NCI-H1930 (cell line): ENCODE measurements around the gene LYPD6B.

Experiments used
- DNase-seq, 2 experiments: peaks; one replicate each; lab custom pipeline; 2025; lab: John Stamatoyannopoulos, UW

The LYPD6B gene

DNA sequence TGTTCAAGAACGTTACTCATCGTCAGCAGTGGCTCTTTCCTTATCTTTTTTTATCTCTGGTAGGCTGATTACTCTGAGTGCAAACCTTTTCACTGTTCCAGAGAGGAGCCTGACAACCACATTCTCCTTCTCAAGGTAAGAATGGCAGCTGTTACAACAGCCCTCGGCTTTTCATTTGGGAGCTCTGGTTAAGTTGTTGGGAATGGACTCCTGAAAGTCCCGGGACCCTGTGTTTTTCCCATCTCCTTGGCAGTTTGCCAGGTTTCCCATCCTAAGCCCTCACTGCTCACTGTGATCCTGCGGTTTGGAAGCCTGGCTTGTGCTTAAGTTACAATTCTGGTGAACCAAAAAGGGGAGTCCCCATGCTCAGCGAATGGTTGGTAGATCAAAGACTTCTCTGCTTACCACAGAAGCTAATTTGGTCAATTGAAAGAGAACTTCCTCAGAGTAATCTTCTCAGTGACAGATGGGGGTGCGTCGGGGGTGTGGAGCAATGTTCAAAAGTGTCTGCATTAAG is 122.3 kb downstream of the LYPD6B start:
- DNase-seq: no peak

DNA sequence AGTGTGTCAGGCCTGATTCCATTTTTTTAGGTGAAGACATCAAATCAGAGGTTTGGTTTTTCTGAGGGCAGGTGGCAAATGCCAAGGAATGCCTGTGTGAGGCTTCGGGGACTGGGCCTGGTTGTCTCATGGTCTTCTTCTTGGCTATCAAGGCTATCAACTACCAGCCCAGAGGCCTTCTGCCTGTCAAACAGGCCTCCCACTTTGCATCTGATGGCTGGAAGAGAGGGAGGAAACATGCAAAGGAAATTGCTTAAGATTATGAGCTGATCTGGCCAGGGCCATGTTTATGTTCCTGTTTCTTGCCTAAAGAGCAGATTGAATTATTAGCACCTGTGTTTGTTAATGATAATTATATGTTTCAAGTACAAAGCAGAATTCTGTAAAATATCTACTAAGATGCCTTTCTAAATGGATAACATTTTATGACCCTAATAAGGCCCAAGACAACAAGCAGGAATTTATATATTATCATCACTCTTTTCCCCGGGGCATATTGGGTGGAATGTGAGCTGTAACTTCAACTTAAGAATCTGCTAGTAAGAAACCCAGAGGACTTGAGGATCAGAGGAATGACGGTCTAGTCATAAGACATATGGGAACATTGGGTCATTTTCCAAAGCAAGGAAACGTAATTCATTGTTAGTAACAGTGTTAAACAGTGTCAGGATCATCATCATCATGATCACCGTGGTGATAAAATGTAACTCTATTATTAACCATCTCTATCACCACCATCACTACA is 123.2 kb downstream of the LYPD6B start:
- no peak for DNase-seq

DNA sequence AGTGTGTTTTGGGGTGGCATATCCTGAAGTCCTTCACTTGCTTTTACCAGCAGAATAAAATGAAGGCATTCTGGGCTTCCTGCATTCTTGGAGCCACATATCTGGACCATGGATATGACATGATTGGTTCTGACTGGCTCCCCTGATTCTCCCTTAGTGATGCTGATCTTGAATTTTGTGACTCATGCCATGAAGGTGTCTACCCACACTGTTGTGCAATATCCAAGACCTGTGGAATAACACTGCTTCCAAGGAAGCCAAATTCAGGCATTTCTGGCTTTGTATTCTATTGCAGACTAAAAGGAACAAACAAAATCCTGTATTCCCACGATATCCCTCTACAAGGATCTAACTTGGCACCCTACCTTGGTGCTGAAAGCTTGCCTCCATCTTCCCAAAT is 125.8 kb downstream of the LYPD6B start:
- no peak for DNase-seq

DNA sequence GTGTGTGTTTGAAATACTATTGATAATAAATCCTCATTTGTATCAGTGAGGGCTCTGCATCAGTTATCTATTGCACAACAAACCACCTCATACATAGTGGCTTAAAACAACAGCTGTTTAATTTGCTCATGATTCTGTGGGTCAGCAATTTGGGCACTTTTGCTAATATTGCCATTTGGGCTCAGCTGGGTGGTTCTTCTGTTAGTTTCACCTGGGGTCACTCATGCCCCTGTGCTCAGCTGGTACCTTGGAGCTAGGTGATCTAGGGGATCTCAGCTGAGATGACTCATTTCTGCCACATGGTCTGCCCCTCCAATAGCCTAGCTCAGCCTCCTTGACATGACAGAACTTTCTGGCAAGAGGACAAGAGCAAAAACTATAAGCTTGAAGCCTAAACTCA is 126.3 kb downstream of the LYPD6B start:
- no peak for DNase-seq

DNA sequence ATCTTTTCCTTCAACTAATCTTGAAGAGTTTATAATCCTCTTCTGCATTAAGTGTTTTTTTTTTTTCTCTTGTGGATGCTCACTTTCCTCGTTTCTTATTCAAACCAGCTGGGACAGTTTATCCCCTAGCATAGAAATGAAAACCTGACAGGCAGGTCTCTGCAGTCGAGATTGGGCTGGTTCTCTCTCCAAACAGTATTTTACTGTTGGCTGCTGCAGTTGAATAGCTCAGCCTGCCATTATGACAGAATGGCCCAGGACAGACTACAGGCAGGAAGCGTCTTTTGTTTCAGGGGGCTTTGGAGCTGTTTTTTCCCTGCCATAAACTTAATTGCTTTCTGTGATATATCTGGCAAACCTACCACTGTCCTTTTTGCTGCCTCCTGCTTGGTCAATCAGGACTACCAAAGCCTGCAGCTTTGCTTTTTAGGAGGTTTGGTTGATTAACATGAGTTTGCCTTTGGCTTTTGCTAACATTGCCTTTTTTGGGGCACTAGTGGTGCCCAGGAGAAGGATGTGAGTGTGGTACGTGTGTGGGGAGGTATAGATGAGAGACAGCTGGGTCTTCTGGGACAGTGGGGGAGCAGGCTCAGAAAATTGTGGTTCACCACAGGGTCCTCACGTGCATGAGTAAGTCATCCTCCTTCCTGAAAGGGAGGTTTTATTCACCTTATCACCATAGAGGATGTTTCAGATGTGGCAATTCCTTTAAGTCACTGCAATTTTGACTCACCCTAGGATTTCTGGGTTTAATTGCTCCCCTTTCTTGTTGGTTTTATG is 128.7 kb downstream of the LYPD6B start:
- DNase-seq: no peak

DNA sequence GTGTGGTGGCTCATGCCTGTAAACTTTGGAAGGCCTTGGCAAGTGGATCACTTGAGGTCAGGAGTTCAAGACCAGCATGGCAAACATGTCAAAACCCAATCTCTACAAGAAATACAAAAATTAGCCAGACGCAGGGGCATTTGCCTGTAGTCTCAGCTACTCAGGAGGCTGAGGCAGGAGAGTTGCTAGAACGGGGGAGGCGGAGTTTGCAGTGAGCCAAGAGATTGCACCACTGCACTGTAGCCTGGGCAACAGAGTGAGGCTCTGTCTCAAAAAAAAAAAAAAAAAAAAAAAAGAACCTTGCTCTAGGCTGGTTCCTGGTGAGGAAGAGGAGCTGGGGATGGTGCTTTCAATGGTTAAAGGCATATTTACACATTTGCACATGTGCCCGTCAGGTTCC is 129.4 kb downstream of the LYPD6B start:
- no peak for DNase-seq

DNA sequence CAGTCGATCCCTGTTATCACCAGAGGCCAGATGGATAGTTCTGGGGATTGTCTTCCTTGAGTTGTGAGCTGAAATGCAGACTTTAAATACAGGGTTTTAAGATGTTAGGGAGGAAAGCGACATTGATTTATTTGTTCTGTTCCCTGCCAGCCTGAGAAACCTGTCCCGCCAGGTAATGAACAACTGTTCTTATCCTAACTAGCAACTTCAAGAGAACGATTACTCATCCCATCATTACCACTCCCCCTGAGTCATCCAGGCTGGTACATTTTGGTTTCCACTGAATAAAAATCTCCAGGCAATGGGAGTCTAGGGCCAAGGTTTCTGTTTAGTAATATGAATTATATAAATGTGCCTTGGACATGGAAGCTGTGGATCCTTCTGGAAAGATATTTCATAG is 131.2 kb downstream of the LYPD6B start:
- no peak for DNase-seq

DNA sequence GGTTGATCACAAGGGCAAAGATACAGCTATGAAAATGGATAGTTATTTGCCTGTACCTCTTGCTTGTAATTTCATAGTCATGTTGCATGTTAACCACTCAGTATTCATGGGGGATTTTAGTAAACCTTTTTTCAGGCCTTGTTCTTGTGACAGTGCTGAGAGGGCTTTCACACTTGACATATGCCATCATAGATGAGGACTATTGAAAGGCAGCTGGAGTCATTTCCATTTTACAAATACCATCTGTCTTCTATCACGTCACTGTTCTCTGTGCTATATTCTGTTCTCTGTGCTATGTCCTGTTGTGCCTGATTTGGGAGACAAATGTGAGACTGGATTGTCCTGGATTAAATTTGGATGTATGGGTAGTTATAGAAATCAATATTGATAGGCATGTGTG is 131.7 kb downstream of the LYPD6B start:
- DNase-seq: no peak

DNA sequence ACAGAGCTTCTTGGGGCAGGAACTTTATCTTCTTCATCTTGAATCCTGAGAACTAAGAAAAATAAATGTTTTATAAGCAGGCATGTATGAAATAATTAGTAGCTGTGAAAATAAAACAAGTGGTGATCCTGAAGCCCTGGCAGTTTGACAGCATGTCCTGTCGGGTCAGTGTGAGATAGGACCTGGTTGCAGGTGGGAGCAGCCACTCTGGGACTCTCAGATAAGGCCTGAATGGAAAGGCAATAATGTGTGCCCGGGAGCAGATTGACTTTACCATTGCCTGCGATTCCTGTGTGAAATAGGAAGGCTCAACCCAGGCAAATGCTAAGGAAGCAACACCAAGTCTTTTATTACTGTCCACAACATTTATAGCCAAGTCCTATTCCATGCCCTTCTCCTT is 132.4 kb downstream of the LYPD6B start:
- no peak for DNase-seq

DNA sequence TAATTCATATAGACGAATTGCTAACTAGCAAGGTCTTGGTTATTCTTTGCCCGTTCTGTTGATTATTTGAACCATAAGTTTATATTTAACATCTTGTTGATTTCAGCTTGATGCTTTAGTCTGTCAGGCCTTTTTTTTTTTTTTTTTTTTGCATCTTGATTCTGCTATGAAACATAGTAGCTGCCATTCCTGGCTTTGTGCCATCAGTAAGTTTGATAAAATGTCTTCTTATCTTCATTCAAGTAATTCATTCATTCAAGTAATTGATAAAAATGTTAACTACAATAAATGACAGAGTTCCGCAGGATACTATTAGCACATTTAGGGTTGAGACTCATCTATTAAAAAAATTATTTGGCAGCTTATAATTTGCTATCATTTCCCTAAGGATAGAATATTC is 134.7 kb downstream of the LYPD6B start:
- no peak for DNase-seq

DNA sequence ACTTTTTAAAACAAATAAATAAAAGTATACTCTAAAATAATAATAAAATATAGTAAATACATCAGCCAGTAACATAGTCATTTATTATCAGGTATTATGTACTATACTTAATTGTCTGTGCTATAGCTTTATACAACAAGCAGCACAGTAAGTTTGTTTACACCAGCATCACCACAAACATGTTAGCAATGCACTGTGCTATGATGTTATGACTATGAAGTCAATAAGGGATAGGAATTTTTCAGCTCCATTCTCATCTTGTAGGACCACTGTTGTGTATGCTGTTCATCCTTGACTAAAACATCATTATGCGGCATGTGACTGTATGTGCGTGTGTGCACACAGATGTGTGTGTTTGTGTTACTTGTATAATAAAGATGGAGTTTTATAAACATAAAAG is 137.5 kb downstream of the LYPD6B start:
- no peak for DNase-seq

DNA sequence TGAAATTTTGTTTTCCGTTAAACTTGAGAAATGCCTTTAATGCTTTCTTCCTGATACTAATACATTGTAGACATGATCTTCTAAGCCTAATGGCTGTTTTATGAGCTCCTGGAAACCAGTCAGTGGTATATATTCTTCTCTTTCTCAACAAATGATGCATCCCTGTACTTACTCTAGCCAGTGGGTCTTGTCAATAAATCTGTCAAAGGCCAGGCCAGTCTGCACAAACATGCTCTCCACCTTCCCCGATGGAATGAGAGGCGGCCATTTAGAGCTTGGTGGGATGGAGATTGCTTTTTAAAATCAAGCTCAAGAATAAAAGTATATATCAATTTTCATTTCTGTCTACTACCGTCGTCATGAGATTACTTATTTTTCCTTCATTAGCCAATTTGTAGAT is 140.1 kb downstream of the LYPD6B start:
- DNase-seq: no peak

DNA sequence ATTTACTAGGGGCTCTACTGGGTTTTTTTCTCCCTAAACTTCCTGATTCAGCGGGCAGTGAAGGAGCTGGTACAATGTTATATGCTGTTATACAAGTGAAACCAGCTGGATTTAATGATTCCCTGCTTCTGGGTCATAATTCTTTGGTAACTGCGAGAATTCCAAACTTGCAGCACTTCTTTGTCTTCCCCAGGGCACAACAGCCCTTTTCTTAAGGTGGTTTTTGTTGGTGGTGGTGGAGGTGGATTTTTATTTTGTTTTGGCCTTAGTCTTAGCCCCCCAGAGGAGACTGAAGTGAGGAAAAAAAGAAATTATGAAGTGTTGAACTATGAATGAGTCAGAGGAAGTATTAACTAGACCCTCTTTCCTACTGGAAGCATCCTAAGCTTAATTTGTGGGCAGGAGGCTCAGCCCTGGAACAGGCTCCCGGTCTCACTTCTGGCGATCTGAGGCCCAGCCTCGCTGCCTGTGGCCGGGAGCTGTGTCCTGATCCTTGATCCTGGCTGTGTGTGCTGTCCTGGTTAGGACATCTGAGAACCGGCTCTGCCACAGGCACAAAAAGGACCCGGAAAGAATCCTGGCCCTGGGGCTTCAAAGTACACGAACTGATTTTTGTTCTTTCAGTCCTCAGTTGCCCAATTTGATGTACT is 141.9 kb downstream of the LYPD6B start:
- DNase-seq: no peak

DNA sequence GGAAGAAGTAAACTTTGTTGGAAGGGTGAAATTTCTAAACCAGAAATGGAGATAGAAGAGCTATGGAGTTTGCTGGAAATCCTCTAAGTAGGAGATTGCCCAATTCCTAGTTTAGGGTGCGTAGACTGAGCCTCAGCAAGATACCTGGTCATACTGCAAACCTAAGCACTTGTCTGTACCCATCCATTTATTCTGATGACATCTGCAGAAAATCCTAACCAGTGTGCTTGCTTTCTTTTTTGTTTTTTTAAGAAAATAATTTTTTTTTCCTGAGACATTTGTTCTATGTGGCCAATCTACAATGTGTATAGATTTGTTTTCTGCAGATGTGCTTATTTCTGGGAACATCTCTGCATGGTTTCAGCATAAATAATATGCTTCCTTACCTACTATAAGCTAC is 144.7 kb downstream of the LYPD6B start:
- no peak for DNase-seq

DNA sequence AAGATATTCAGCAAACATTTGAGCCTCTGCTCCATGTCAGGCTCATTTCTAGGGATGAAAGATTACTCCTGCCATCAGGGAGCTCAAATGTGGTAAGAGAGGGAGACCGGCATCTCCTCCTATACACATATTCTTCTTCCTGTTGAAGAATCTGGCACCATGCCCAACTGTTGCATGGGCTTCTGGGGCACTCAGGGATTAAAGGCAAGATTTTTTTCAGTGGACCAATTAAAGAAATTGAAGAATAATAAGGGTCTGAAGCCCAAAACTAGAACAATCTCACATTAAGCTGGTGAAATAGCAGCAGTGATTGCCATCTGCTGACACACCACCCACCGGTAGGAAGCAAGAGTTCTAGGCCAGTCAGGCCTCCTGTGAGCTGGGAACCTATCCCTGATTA is 146.5 kb downstream of the LYPD6B start:
- no peak for DNase-seq

DNA sequence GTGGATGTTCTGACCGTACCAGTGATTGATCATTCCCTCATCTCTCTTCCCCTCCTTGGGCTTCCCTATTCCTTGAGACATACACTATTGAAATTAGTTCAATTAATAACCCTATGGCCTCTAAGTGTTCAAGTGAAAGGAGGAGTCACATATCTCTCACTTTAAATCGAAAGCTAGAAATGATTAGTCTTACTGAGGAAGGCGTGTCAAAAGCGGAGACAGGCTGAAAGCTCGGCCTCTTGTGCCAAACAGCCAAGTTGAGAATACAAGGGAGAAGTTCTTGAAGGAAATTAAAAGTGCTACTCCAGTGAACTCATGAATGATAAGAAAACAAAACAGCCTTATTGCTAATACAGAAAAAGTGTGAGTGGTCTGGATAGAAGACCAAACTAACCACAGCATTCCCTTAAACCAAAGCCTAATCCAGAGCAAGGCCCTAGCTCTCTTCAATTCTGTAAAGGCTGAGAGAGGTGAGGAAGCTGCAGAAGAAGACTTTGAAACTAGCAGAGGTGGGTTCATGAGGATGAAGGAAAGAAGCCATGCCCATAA is 147.5 kb downstream of the LYPD6B start:
- DNase-seq: no peak

DNA sequence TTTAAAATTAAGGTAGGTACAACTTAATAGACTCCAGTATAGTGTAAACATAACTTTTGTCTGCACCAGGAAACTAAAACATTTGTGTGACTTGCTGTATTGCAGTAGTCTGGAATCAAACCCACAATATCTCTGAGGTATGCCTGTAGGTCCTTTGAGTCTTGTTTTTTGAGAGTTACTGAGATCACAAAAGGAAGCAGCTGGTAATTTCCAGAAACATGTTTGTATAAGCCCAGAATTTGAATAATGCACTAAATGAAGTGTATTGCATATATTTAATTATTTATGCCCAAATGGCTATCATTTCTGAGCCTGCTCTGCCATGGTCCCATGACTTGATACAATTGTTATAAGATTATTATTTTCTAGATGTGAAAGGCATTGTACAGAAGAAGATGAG is 148.6 kb downstream of the LYPD6B start:
- no peak for DNase-seq

DNA sequence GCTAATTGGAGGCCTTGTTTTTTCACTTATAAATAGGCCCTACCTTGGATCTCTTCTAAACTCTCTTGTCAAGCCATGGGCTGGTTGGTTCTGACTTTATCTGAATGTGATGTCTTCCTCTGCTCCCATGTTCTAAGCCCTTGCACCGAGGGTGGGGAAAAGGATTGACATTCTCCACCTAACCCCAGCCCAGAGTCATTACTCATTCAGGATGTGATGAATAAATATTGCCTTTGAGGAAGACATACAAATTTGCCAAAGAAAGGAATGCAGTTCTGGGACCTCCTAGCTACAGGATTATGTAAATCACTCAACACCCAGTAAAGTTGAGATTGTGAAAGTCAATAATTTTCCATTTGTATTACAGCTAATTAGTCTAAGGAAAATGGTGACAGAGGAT is 149.8 kb downstream of the LYPD6B start:
- no peak for DNase-seq

DNA sequence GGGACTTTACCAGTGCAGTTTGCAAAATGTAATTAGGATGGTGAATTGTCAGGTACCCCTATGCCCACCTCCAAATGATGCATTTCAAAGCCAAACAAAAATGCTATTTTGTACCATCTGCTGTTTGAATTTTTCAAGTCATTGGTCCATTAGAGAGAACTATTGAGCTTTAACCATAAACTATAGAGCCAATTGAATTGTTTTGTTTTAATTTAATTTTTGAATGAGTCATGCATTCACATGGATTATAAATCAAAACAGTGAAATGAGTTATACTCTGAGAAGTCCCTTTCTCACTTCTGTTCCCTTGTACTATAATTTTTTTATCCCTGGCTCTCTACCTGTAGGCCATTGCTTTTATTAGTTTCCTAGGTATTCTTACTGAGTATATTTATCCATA is 151.3 kb downstream of the LYPD6B start:
- no peak for DNase-seq

DNA sequence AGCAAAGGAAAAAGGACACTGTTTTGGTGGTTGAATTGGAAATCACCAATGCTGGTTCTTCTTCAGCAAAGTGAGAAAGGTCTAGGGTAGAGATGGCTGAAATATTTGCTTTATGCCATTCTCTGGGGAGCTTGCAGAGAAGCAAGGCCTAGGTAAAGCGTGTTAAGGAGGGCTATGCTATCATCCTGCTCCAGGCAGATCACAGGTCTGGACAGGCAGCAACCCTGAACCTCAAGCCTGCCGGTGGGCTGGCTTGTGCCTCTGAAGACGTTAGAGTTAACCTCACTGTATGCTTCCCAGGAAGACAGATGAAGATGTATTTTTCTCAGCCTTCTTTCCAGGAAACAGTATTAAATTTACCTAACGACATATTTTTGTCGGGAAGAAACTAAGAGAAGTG is 153.4 kb downstream of the LYPD6B start:
- DNase-seq: no peak

DNA sequence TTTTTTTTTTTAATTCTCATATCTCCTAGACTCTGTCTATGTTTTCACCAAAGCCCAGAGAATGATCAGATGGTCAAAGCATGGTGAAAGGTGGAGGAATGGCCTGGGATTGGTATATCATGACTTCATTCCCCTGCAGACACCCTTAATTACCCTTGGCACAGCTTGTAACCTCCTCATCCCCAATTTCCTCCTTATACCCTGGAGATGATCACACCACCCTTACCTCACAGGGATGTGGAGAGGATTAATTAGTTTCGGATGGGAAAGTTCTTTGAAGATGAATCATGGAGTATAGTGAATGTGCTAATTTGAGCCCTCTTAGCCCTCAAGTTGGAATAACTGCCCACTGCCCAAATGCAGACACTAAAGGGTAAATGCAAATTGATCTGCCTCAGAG is 153.9 kb downstream of the LYPD6B start:
- DNase-seq: no peak

DNA sequence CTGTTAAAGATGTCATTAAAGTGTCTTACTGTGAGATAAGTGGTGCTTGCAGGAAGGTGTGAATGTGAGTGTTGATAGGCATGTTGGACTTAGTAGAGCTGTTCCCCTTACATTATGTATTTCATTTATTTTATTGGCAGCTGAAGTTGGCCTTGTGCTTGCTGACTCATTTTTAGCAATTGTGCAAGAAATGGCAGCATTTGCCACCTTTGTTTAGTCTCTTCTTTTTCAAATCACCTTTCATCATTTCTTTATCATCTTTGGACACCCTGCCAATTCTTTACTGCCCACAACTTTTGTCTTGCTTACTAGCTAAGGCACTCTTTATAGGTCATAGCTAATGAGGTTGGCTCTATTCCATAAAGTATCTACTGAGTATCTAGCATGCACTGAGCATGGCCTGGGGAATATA is 161.6 kb downstream of the LYPD6B start:
- no peak for DNase-seq

DNA sequence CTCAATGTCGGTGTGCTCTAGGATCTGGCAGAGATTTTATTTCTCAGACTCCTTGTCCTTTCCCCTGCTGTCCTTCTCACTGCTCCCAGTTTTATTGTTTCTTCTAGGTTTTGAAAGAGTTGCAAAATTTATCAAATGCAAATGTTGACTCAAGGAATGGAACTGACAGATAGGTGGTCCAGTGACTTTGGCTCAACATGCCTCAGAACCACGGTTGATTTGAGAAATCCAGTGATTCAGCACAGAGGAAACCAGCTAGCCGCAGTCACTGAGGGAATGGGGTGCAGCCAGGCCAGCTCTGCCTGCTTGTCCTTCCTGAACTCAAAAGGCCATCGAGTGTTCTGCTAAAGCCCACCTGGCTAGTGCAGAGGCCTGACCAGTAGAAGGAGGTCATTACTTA is 166.2 kb downstream of the LYPD6B start:
- DNase-seq: no peak
